GM21360 (cell line): ENCODE results near the gene CFAP77.
"Not testable (repeated sequence)": the region's sequence is repeated elsewhere in the genome, so short reads cannot be mapped to it uniquely, and the experiment has no call there.

ENCODE experiments used
- ATAC-seq: cut with Tn5 transposase; IDR thresholded peaks from one replicate; pipeline ENCODE4 v1.9.1; 2021; ENCODE audit warnings: mild to moderate bottlenecking, moderate library complexity; ENCODE audit not compliant: unreplicated experiment

CFAP77 gene

DNA sequence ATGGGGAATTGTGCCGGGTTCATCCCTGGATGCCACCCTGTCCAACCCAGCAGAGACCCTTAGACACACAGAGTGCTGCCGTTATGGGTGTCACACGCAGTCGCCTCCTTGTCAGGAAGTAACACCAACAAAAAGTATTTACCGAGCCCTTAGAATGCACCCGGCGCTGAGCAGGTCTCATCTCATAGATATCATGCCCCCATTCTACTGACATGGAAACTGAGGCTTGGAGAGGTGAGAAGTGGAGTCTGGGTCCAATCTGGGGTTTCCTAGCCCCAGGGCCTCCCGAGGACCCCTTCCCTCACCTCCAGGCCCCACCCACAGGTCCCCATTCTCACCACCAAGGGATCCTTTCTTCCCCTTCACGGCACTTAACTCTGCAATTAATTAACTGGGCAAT, 135.6 kb downstream of the CFAP77 start:
- ATAC-seq: no peak

DNA sequence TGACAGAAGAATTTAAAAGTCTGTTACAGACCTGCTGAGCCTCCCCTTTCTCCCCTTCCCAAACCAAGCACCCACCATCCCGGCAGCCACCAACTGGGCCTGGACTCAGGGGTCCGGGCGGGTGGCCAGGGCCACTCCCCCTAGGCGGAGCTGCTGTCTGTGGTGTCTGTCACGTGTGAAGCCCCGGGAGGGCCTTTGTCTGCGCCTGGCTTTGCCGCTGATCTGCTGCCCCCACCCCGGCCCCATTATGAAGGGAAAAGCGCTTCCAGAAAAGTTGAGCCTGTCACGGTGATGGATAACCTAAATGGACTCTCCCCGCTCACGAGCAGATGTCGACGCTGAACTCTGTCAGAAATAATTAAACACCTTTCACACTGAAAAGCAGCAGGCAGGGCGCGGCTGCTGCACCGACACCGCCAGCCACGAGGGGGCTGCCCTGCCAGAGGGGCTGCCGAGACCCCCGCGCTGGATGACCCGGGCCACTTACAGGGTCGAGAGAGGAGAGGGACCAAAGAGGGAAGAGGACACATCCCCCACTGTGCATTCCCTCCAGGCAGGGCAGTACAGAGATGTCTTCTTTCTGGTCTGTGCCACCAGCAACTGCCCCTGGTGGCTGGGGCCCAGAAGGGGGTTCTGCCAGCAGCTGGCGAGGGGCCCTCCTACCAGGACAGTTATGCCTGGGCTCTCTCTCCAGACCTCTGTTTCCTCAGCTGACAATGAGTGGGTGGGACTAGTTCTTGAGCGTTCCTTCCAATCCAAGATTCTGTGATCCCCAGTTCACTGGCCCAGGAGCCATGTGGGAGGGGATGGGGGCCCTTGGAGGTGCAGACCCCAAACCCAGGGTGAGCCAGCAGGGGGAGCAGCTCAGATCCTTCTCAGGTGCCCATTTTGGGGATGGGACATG, 136.4 kb downstream of the CFAP77 start:
- no peak for ATAC-seq

DNA sequence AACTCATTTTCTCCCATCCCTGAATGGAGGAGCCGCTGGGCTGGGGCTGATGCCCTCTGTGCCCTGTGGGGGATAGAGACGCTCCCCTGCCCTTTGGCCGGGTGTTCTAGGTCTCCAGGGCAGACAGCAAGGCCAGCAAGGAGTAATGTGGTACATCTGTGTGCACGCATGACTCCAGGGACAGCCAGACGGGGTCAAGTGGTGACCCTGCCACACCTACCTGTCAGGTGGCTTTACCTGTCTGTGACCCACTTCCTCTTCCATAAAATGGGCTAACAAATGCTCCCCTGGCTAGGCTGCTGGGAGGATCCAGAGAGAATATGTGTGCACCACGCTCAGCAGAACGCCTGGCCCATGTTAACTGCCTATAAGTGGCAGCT, 137.0 kb downstream of the CFAP77 start:
- ATAC-seq: no peak

DNA sequence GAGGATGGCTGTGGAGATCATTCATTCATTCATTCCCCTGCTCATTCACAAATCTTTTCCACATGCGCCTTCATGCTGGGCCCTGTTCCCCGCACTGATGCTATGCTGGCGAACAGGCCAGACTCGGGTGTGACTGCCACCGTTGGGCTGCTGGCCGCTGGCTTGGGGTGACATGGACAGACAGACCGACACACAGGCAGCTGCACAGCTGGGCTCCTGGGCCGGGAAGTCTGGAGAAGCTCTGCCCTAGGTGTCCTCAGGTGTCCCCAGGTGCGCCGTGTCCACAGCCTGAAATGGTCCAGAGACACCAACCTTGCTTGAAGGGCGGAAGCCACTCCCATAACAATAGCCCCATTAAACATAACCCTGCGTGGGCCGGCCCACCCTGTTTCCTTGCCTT, 137.4 kb downstream of the CFAP77 start:
- ATAC-seq: no peak

DNA sequence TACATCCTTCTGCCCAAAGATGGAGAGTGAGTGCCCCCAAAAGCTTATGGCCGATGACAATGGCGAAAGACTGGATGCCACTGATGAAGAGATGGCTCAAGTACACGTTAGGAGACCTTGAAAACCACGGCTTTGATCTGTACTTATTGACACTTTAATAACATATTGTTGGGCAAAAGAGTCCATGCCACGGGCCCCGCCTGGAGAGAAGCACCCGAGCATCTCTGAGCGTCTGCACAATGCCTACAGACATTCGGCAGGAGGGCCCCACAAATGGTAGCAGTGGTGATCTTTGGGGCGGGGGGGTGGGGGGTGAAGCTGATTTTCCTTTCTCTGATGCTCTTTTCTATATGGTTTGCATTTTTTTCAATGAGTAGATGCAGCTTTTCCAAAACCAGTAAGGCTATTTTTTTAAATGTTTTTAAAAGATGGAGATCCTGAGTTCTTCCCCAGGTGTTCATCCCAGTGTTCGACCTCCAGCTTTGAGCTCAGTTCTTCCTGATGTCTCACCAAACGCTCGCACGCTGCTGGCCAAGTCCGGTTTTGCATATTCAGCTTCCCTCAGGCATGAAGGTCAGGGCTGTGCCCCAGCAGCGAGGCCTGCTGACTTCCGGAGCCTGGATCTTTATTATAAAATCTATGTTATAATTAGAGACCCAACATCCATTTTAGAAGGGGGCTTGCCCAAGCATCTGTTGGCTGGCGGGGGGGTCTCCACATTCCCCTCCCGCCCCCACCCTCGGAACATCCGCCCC, 138.1 kb downstream of the CFAP77 start:
- ATAC-seq: no peak

DNA sequence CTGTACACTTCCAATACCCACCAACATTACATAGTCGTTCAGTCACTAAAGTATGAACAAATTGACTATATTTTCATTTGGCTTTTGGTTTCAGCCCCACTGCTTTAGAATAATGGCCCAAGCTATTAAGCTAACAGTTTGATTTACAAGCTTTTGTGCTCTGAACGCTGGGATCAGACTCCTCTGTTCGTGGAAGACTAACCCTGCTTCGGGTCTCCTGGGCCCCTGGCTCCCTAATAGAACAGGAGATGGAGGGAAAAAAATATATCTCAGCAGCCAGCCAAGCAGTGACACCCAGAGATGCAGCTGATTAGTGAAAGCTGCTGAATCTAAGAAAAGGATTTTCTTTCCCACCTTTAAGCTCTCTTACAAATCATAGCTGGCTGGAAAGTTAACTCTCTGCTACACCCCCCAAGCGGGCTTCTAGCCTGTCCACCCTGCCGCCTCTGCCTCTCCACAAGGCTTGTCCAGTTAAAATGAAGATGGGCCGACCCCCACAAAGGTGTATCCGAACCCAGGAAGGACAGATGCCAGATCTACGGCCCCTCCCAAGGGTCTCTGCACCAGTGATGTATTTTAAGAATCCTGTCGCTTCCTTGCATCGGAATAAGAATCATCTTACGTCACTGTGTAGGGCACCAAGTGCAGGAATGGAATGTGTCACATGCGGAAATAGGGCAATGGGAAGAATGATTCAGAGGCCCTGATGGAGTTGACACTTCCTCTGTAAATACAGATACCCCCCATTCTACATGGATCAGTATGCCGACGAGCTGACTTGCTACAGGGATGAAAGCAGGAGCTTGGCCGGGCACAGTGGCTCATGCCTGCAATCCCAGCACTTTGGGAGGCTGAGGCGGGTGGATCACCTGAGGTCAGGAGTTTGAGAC, 139.0 kb downstream of the CFAP77 start:
- no peak for ATAC-seq

DNA sequence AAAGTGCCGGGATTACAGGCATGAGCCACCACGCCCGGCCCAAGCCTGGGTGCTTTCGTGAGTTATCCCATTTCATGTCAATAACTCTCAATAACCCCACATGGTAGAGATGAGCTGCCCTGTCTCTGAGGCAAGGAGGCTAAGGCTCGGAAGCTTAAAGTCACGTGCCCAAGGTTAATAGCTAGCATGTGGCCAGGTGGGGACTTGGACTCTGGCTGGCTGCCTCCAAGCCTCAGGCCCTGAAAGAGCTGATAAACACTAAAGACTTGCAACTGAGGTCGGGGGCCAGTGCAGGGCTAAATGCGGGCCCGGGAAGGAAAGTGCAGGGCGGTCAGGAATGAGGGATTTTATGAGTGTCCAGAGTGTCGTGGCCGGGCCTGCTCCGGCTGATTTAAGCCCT, 141.5 kb downstream of the CFAP77 start:
- ATAC-seq: no peak

DNA sequence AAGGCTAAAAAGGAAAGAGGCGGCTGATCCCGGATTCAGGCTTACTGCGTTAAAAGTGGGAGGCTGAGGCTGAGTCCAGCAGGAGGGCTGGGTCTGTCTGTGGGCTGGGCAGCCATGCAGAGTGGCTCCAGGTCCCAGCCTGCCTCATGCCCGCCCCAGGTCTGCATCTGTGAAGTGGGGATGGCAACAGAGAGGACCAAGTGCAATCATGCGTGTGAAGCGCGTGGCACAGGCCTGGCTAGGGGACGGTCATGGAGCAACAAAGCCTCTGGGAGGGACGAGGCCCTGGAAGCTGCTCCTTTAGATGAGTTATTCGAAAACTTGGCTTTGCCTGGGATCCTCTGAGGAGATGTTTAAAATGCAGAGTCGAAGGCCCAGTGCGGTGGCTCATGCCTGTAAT, 142.0 kb downstream of the CFAP77 start:
- ATAC-seq: no peak

DNA sequence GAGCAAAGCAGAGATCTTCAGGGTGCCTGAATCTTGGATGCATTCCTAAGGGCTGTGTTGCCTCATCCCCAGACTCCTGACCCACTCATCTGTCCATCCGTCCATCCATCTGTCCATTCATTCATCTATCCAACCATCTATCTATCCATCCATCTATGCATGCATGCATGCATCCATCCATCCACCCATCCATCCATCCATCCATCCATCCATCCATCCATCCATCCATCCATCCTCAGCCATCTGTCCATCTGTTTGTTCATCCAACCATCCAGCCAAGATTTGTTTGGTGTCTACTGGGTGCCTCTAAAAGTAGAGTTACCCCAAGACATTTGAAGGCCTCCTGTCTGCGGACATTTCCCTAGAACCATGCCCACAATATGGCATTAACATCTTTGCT, 144.7 kb downstream of the CFAP77 start:
- no peak for ATAC-seq

DNA sequence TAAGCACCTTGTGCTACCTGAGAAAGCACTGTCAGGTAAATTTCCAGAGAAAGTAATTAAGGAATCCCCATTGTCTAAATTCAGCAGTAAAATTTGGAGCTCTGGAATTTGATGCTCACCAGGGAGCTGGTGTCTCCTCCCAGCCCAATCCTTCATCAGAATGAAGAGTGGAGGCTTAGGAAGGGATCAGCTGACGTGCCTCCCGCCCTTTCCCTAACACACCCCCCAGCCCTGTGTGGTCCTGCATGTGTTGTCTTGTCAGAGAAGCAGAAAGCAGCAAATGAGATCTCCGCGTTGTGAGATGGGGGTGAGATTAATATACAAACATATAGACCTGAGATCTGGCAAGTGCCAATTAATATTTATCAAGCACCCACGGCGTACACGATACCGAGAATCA, 145.5 kb downstream of the CFAP77 start:
- no peak for ATAC-seq

DNA sequence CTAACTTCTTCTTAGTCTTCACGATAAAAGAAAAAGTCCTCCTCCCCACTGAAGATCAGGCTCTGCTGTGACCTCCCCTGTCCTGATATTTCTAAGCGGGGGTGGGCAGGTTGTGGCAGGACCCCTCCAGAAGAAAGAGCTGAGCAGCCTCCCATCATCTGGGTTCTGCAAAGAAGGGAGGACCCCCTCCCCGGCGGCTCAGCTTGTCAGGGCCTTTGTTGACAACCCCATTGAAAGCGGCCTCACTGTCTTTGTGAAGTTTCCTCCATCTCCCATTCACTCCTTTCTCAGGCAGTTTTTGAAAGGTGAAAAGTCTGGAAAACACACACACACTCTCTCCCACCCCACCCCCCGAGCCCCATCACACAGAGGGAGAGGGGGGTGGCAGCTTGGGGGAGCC, 146.2 kb downstream of the CFAP77 start:
- ATAC-seq: no peak

DNA sequence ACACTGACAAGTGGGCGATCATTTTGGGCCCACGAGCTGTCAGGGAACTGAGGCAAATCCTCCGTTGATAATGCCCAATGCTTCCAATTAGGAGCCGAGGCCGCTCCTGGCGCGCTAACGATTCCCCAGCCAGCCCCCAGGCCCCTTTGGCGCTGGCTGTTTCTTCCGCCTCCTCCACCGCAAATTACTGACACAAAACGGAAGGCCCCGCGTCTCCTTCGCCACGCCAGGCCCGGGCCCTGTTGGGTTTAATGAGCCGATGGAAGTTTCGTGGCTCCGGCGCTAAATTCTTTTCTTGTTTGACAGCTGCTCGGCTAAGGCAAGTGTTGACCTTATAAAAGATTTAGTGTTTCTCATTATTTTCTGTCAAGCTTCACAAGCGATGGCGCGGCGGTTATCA, 146.7 kb downstream of the CFAP77 start:
- ATAC-seq: no peak

DNA sequence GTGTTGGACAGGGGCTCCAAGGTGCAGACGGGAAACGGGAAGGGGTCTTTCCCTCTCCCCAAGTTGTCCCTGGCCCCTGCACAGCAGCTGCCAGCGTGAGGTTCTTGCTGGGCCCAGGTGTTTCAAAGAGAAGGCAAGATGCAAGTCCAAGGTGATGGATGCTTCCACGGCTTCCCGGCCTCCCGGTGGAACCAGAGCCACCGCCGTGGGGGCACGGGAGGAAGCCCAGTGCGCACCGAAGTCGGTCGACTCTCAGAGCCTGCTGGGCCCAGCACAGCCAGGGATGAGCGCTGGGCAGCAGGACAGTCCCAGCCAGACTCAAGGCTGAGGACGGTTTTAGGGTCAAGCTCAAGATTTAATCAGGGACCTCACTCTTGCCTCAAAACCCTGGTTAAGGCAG, 147.1 kb downstream of the CFAP77 start:
- ATAC-seq: no peak

DNA sequence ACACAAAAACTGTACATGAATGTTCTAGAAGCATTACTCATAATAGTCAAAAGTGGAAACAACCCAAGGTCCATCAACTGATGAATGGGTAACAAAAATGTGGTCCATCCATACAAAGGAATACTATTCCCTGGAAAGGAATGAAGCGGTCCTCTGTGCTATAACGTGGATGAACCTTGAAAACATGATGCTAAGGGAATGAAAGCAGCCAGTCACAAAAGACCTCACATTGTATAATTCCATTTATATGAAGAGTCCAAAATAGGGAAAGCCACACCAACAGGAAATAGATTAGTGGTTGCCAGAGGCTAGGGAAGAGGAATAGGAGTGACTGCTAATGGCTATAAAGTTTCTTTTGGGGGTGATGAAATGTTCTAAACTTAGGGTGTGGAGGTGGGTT, 149.7 kb downstream of the CFAP77 start:
- ATAC-seq: no peak

DNA sequence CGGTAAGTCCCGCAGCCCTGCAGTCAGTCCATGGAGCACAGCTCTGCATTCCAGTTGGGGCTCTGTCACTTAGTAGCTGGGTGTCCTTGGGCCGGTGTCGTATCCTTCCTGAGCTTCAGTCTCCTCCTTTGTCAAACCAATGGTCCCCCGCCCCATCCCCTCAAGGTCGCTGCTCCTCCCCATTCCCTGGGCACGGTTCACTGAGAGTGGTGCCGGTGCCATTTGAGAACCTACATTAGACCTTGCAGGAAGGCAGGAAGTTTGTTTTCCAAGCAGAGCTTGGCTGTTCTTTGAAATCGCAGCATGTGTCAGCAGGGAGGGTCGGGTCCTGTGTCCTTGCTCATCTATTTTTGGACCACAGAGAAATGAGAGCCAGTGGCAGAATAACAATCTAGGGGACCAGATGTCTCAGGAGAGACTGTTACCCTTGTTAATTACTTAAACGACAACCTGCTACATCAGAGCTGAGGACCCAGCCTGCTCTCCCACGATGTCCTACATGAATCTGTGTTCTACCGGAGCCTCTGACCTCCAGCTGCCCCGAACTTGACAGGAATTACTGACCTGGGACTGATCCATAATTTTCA, 150.7 kb downstream of the CFAP77 start:
- ATAC-seq: no peak

DNA sequence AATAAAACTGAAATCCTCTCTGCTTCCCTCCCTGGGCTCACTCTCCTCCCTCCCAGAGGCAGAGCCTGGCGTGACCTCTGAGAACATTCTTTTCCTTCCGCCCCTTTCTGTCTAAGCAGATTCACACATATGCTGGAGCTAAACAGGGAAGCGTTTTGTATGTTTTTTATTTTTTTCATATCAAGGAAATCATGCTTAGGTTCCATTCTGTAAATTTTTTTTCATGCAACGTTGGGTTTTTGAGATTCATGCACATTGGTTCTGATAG, 152.2 kb downstream of the CFAP77 start:
- no peak for ATAC-seq

DNA sequence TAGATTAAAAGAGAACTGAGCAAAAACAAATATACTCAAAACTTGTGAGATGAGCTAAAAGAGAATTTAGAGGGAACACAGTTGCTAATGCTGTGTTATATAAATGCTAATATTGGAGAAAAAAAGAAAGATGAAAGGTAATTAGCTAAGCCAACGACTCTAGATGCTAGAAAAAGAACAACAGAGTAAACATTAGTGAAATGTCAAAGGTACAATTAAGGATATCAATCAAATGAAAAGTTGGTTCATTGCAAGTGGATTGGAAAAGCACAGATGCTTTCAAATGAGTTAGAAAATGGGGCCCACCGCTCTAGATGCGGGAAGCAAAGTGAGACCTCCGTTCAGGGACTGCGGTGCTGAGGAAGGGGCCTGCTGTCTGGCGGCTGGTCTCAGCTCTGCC, 154.5 kb downstream of the CFAP77 start:
- no peak for ATAC-seq

DNA sequence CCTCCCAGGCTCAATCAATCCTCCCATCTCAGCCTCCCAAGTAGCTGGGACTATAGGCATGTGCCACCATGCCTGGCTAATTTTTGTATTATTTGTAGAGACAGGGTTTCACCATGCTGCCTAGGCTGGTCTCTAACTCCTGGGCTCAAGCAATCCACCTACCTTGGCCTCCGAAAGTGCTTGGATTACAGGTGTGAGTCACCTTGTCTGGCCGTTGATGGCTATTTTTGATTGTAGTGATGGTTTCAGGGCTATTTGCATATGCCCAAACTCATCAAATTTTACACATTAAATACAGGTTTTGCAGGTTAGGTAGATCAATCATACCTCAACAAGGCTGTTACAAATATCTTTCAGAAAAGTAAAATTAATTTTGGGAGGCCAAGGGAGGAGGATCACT, 158.8 kb downstream of the CFAP77 start:
- not testable (repeated sequence) for ATAC-seq

DNA sequence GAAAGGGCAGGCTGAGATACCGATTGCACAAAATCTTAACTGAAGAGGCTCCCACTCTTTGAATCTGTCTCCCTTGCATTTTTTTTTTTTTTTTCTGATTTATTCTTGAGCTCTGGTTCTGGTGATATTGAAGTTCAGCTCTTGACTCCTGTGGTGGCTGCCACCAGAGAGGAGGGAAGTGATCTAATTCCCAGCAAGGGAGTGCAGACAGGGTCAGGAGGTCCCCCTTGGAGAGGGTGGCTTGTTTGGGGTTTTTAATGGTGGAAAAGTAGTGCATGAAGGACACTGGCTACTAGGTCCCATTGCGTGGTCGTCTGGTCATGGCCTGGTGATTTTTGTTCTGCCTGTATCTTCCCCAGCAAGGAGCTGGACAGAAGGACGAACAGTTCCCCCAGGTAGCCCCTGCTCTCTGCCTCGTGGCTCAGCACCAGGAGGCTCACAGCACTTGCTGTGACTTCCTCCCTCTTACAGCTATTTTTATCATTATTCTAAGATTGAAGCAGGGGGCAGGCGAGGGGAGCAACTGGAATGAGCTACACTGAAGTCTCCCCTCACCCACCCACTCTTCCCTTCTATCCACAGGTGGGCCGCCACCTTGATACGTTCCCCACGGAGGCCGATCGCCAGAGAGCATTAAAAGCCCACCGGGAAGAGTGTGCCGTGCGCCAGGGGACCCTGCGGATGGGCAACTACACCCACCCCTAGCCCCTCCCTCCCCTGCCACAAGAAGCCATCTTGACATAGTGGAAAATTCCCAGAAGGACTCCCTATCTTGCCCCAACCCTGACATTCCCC, 162.0 kb downstream of the CFAP77 start:
- no peak for ATAC-seq

DNA sequence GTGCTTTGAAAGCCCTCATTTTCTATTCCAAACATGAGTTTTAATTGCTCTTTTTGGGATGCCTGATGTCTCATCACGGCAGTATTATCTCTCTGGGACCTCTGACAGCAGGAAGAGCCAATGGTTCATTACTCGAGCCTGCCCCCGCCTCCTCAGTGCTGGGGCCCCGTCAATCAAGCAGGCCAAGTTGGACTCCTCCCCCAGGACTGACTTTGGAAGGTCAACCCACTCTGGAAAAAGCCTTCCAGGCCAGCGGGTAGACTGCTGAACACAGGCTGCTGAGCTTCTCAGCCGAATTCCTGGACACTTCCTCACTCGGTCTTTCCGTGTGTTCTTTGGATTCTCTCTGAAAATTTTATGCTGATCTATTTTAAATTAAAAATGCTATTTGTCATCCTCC, 162.9 kb downstream of the CFAP77 start:
- ATAC-seq: no peak
